Mucosa of gallbladder (tissue), 1 donor: ENCODE data around the gene DIAPH2. TPM values are rescaled to one million over a fixed set of nuclear protein-coding genes. Genes with fewer than 3 reads are reported as not detected.

Experiments used
- DNase-seq: peaks from one replicate; pipeline ENCODE4 v3.0.0-alpha.2; 2020; ENCODE audit warnings: low spot score
- total RNA-seq: library from RNA; stranded (reverse); gene quantifications from one replicate; pipeline ENCODE4 v1.2.1, GENCODE V29; 2021
- donor health status: DM: no; HTN: no; CAD: no.

DIAPH2 gene
- total RNA-seq, 1 donor from 2014 or later, result 17.6 TPM

DNA sequence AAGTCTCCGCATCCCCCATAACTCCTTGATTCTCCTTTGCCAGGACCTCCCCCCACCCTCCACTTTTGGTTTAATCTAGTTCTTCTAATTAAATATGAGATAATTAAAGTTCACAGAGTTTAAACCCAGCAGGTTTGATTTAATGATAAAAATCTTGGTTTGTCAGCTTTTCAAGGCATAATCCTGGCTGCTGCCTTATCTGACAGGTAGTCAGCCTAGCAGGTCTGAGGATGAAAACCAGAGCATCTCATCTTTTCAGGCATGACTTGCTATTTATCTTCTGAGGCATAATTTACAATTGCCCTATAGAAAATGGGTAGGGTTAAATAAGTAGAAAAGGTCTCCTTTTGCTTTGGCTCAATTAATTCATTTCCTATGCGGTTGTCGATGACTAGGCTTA lies 790.3 kb downstream of the DIAPH2 start:
- no peak for DNase-seq

DNA sequence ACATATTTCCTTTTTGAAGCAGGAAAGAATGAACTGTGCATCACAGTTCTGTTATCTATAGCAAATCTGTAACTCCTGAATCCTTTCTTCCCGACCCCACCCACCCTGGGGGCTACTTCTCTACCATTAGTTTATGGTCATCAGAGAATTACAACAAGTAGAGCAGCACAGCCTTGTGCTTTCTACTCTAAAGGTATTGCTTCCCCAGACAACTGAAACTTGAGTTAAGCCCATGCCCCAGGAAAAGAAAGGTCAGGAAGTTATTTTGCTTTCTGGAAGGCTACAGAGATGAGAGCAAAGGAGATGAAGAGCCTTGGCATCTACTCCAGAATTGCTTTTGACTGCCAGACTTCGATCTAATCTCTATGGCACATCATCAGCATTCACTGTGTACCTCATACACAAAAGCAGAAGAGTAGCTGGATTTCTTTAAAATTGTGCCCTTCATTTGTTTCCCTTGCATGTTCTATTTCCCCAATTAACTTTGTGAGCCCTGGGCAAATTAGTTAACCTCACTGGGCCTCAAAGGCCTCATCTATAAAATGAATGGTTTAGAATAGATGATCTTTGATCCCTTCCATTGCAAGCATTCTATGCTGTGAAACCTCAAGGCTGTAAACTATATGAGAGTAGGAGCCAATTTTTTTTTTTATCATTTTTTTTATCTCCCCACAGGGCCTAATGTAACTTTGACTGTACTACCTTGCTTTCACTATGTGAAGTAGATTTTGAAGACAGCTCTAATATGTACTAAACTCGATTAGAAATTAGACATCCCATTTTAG lies 794.7 kb downstream of the DIAPH2 start:
- DNase-seq, result no peak

DNA sequence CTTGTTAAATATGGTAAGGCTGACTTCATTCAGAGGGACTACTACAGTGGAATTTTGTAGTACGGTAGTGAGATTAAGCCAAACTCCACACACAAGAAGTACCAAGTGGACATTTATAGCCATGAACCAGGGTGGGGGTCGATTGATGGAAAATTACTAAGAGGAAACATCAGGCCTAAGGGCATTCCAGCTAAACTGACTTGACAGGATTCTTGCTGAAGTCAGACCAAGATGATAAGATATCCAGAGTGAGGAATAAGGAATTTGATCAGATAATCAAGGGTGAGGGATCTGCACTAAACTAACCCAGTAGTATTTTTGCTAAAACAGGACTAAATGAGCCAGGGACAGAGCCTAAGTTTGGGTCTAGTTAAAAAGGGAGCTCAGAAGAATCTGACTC lies 796.6 kb downstream of the DIAPH2 start:
- no peak for DNase-seq

DNA sequence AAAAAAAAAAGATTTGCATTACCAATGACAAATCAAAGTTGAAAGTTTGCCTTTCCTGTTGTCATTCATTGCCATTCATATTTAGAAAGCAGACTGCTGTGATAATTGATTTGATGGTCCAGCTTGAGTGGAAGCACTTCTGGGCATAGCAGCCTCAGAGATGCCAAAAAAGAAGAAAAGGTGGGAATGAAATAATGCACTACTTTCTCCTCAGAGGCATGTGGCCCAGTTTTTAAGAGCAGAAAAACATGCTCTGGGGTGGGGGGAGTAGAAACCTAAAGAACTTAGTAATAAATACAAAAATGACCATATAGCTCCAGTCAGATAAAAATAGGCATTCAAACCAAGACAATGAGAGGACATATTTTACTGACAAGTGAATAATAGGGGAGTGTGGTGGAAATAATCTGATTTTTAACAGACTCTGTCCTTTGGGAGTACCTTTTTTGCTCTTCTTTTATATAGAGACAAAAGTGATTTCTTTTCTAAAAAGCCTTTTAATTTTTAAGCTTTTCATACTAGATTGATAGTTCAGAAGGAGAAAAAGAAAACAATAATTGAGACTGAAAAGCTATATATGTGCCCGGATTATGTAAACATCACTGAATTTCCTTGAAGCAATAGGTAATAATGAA lies 798.1 kb downstream of the DIAPH2 start:
- no peak for DNase-seq

DNA sequence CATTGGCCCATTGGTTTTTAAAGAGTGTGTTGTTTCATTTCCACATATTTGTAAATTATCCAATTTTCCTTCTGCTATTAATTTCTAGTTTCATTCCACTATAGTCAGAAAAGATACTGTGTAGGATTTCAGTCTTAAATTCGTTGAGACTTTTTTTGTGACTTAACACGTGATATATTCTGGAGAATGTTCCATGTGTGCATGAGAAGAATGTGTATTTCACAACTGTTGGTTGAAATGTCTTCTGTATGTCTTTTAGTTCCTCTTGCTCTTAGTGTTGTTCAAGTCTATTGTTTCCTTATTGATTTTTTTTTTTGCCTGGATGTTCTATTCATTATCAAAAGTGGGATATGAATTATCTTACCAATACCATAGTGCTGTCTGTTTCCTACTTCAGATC lies 806.0 kb downstream of the DIAPH2 start:
- no peak for DNase-seq

DNA sequence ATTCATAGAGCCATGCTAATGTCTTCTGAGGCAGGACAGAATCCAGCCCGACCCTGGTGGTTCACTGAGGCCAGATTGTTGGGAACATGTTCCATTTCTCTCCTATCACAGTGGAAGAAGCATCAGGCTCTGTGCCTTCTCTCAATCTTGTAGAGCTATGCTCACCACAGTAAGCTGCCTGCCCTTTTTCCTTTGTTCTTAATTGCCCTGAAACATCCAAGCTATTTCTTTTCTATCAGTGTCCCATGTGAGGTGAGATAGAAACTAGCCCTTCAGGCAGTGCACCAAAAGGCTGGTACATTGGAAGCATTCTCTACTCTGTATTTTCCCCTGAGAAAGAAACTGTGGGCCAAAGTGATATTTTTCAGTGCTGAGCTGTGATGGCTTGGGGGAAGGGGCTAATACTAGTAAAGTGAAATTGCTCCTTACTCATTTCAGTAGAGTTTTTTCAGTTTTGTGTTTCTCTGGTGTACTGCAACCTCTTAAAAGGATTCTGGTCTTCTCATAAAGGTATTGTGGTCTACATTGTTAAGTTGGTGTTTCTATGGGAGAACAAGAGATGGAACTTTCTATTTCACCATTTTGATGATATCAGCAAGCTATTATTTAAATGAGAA lies 810.2 kb downstream of the DIAPH2 start:
- no peak for DNase-seq

DNA sequence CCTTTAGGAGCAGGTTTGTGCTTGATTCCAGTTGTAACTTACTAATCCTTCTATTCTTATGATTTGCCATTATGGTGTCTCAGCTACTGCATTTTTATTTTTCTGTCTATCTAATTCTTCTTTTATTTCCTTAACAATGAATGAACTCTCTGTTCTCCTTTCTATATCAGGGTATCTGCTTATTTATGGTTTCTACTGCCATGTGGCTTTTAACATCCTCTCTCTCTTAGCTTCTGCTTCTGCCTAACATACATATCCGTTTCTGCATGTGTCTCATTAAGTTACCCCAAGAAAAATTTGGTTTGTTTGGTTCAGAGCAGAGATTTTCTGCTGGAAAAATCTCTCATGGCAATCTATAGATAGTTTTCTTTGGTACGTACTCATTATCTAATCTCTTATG lies 813.5 kb downstream of the DIAPH2 start:
- DNase-seq, result no peak

DNA sequence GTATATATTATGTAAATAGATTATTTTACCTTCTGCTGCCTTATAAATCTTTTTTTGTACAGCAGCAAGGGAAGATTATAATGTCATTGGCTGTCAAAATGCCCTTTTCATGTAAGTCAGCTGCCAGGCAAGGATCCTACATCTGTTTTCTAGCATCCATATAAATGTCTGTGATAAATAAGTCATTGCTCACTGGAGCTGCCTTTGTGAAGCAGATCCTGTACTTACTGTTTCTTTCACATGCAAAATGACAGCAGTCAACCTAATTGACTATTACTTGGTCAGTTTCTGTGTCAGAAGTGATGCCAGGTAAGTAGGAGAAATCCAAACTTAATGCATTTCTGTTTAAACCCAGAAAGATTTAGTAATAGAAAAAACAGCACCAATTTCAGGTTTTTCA lies 819.8 kb downstream of the DIAPH2 start:
- no peak for DNase-seq

DNA sequence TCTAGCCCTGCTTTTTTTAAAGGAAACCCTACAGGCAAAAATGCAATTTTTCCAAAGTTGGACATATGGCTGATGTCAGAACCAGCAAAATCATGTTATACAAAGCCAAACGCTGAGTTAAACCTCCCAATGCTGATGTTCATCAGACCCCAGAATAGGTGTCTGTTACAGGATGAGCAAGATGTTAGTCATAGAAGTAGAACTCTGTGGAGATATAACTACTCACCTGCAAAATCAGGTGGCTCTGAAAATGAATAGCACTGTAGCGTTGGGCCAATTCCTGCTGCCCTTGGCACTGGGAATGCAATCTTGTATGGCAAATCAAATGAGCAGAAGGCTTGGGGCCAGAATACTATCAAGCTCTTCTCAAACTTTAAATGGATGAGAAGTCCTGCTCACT lies 833.1 kb downstream of the DIAPH2 start:
- no peak for DNase-seq

DNA sequence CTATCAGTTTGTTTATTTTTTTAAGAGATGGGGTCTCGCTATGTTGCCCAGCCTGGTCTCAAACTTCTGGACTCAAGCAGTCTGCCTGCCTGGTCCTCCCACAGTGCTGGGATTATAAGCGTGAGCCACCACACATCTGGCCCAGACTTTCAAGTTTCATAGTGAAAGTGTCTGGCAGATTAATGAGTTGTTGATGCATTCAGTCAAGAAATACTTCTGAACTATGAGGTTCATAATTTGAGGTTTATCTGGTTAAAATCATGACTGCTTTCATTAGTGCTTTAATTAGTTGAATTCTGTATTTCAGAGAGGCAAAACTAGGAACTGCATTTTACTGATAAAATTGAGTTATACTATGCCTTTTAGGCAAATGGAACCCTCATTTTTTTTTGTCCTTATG lies 837.7 kb downstream of the DIAPH2 start:
- DNase-seq, result no peak

DNA sequence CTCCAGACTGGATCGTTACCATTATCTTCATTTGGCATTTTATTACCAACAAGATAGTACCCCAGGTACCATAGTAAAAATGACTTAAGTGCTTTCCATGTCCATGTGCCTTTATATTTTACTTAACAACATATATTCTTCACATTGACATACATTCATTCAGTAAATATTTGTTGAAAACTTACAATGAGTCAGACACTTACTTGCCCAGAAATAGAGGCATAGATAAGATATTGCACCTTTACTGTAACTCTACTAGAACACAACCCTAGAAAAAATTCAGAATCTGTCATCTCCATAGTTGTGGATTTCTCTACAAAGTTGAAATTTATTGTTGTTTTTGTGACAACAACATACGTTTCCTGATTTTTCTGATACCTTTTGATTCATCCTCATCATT lies 839.7 kb downstream of the DIAPH2 start:
- DNase-seq, result no peak

DNA sequence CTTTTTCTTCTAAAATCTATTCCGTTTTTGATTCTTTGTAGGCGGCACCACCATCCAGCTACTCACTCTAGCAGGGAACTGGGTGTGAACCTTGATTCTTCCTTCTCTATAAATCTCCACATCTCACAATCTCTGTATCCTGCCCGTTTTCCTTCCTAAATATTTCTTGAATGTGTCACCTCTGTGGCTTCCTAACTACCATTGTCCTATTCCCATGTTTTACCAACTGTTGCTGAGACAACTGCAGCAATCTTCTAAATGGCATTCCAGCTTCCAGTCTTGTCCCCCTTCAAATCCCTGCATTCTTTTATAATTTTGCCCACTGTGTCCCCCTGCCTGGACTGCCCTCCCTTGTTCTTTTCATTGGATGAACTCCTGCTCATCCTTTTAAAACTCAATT lies 840.4 kb downstream of the DIAPH2 start:
- no peak for DNase-seq

DNA sequence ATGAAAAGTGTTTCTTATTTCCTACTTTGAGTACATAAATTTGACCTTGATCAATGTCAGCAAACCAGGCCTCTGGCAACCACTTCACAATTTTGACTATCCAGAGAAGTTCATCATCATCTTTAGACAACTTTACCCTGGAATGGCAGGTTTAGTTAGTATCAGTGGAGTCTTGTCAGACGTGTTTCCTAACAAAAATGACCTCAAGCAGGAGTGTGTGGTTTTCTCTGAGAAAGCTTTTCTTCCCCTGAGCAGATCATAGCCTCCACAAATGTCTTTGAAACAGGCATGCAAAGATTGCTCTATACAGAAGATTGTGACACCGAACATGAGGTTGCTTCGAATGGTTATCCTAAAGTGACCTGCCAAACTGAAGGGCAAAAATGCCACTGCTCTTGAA lies 841.3 kb downstream of the DIAPH2 start:
- DNase-seq, result no peak

DNA sequence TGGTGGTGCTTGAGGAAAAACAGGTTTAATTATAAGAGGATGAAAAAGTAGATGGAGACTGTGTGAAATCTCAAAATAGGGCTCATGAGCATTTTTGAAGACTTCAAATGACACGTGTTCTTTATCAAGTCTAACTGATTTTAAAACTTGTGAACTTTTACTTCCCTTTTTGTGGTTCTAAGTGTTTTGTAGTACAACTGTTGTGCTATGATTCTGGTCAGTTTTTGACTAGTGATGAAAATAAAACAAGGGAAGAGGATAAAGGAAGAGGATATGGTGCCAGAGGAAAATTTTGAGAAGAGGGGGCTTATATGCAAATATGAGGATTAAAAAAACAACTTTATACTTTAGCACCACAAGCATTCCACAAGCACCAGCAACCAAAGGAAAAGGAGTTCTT lies 843.1 kb downstream of the DIAPH2 start:
- no peak for DNase-seq

DNA sequence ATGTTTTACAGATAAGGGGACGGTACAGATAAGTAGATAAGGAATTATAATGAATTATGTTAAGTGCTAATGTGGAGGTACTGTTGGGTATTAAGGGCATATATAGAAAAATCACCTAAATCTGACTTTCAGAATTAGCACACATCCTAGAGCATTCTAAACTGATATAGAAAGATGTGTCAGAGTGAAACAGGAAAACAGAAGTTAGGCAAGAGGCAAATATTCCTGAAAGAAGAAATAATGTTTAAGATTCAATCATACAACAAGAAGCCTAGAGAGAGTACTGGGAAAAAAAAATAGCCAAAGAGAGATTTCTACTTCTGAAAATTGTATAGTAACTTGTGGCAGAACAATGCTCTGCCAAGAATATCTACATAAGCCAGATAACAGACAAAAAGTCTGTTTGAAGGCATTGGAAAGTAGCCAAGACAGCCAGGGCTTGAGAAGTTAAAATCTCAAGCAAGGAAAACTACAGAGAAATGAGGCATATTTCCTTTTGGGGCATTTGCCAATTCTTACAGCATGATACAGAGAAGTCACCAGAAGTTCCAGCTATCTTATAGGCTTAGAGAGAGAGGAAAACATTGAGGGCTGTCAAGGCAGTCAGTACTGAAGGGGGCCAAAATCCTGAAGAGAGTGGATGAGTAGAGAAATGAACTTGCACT lies 845.0 kb downstream of the DIAPH2 start:
- DNase-seq, result no peak

DNA sequence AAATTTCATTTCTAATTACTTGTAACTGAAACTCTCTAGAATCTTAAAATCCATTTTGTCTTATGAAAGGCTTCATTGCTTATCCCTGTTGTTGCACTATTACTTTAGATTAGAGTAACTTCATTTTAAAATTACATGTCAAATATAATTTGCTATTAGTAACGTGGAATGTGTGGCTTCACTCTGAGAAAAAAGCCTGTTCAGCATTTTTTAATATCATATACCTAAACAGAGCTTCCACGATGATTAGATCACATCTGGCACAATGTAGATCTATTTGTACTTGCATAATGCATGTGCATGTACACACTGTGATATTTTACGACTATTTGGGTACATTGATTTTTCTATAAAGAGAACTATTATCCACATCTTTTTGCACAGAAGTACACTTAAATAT lies 847.2 kb downstream of the DIAPH2 start:
- DNase-seq, result no peak

DNA sequence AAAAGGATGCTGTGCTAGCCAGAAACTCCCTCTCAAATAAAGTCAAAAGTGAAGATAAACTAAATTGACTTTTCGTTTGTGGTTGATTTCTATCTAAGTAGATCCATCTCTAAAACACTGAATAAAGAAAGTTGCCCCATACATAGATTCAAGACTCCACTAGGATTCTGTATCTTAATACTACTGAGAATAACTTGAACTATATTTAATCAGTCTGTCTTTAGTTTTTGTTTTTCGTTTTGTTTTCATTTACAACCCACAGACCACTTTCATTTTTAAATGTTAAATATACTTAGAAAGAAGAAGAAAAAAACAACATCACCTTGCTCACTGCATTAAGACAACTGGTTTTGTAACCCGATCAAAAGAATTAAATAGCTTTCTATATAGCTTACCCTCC lies 854.1 kb downstream of the DIAPH2 start:
- no peak for DNase-seq

DNA sequence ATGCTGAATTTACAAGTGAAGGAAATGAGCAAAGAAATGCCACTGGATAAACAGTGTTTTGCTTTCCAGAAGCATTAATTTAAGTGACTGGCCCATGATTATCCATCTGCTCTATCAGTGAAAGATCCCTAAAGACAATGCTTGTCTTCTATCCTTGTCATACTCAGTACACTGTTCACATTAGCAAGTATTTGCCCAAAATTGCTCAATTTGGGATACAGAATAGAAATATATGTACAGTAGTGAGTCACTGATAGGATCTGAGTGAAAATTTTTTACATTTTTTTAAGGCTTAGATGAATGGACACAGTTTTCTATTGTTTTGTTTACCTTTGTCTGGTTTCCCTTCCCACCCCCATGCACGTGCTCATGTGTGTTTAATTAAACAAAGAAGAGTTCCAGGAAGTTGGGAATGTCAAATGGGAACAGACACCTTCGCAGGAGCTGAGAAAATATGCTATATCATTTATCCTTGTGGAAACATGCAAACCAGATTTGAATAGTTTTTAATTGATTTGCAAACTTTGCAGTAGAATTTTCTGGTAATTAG lies 855.4 kb downstream of the DIAPH2 start:
- DNase-seq, result no peak

DNA sequence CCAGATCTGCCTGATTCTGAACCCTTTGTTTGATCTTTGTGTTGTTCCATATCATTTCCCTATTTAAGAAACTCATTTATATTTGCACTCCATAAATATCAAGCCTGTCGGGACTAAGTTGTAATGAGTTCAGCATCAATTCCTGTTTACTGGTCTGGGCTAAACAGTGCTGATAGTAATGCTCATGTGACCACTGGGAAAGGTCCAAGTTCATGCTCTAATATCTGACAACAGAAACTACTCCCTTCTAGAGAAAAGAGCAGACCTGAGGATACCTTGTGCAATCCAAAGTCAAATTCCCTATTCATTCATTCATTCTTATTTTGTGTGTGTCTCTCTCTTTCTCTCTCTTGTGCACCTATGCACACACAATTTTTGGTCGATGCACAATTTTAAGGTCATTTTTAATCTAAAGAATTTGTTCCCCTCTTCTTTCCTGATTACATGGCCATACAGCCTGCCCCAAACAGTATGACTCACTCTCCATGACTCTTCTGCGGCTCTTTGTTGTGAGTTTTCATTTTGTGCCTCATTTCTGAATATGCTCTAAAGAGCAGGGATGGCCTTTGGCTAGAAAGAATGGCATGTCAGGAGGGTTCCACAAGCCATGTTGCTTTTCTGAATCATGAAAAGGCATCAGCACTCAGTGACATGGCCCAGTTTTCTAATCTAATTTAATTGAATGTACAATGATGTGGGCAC lies 863.4 kb downstream of the DIAPH2 start:
- no peak for DNase-seq

DNA sequence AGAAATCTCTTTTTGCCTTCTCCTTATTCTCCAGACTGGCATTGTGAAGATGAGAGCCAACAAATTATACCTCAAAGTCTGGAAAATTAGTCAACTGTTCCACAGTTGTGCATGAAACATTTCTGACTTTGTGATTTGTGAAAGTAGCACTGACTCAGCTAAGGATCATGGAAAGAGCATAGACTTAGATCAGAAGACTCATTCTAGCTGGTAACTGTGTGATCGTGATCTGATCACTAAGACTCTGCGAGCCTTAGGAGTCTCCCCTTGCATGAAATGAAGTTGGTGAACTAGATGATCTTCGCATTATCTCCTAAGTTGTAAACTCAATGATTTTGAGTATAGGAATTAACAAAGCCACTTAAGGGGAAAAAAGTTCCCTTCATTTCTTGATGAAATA lies 867.2 kb downstream of the DIAPH2 start:
- no peak for DNase-seq

DNA sequence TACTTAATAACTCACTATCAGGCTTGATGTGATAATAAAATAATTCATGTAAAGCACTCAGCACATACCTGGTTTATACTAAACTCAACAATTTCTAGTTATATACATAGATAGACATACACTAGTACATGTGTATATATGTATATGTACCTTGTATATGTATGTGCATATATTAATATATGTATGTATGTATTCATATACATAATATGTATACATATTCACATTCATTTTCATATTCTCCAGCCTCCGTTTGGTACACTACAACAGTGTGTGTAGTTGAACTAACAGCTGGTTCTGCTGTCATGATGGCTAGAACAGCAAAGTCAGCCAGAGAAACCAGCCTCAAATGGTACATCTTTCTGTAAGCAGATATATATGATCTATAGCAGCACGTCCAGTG lies 869.2 kb downstream of the DIAPH2 start:
- DNase-seq, result no peak

DNA sequence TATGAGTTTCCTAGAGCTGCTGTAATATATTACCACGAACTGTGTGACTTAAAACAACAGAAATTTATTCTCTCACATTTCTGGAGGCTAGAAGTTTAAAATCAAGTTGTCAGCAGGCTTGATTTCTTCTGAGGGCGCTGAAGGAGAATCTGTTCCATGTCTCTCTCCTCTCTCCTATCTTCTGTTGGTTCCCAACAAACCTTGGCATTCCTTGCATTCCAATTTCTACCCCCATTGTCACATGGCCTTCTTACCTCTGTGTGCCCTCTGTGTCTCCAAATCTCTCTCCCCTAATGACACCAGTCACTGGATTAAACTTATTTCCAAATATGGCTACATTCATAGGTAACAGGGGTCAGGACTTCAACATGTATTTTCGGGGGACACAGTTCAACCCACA lies 871.7 kb downstream of the DIAPH2 start:
- no peak for DNase-seq
